Suprapubic skin (tissue), 4 donors: Measurements from ENCODE around the gene SLC1A7. TPM values are rescaled to one million over a fixed set of nuclear protein-coding genes. Genes with fewer than 3 reads are reported as not detected.

ENCODE experiments used
- DNase-seq, 2 donors: peaks; one replicate each; pipeline ENCODE4 v3.0.0-alpha.2; 2019; ENCODE audit warnings: low spot score in 2 of 2
- H3K27ac ChIP-seq: fragments of 200-600 bp; sonication (generic); one replicate; pipeline ENCODE4 v1.5.1; 2019
- H3K27me3 ChIP-seq: fragments of 200-600 bp; sonication (generic); one replicate; pipeline ENCODE4 v1.5.1; 2019
- H3K36me3 ChIP-seq: fragments of 200-600 bp; sonication (generic); one replicate; pipeline ENCODE4 v1.5.1; 2019
- H3K4me1 ChIP-seq: fragments of 200-600 bp; sonication (generic); one replicate; pipeline ENCODE4 v1.5.1; 2019
- H3K4me3 ChIP-seq: fragments of 200-600 bp; sonication (generic); one replicate; pipeline ENCODE4 v1.5.1; 2019; ENCODE audit warnings: mild to moderate bottlenecking
- H3K9me3 ChIP-seq: fragments of 200-600 bp; sonication (generic); one replicate; pipeline ENCODE4 v1.5.1; 2019
- EP300 ChIP-seq: sonication (generic); formaldehyde crosslinking; IDR thresholded peaks from one replicate; pipeline ENCODE4 v1.6.1; 2017; ENCODE audit warnings: antibody characterized with exemption
- POLR2A ChIP-seq, 2 donors: fragments of 450-650 bp; IDR thresholded peaks; one replicate each; pipeline ENCODE4 v1.6.1; 2017; ENCODE audit warnings: antibody characterized with exemption in 2 of 2, mild to moderate bottlenecking in 2 of 2, moderate library complexity in 2 of 2
- POLR2AphosphoS5 ChIP-seq, 3 donors: sonication (generic); formaldehyde crosslinking; IDR thresholded peaks; one replicate each; pipeline ENCODE4 v1.6.1; 2017; ENCODE audit warnings: antibody characterized with exemption in 3 of 3
- WGBS: methylation state at CpG from one replicate; pipeline ENCODE4 v1.1.5; 2018; 5-methylcytosine and 5-hydroxymethylcytosine counted together
- total RNA-seq, 4 donors: library from RNA; depleted of rRNA; stranded (reverse); fragments of >200 nt; gene quantifications; one replicate each; pipeline ENCODE4 v1.1.0, GENCODE V29; 2016
- TF ChIP-seq, protein P1 (sequence below), 2 donors: fragments of 200-600 bp in 1 of 2; fragments of 450-650 bp in 1 of 2; sonication (generic) in 1 of 2; IDR thresholded peaks; one replicate each; pipeline ENCODE4 v1.5.1; 2016 to 2019; ENCODE audit warnings: antibody characterized with exemption in 2 of 2, mild to moderate bottlenecking in 1 of 2, moderate library complexity in 1 of 2

SLC1A7 gene
- total RNA-seq, 4 donors from 2014 or later: not detected

DNA sequence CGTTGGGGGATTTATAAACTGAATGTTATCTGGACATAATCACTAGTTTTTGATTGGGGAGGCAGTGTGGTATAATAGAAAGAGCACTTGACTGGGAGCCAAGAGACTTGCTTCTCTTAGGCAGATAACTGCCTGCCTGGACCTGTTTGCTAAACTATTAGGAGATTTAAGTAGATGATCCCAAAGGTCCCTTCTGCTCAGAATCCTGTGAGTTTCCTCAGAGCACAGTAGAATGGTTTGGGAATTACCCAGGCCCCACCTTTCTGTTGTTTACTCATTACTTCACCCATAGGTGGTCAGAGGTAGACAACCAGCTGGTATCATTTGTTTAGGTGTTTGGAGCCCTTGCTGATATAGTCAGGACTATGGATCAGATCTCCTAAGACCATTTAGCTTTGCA is 90.8 kb downstream of the SLC1A7 start:
- DNase-seq: no peak
- WGBS: 28% methylated on average over 1 of the region's 1 CpG
- H3K4me3 ChIP-seq: no peak overlapping the region
- H3K27ac ChIP-seq: no peak overlapping the region
- H3K36me3 ChIP-seq: peaks cover 14% of the 10 kb centered on the region
- no peak for TF ChIP-seq POLR2A (IDR thresholded peaks at IDR 0.05)
- TF ChIP-seq, protein P1, sequence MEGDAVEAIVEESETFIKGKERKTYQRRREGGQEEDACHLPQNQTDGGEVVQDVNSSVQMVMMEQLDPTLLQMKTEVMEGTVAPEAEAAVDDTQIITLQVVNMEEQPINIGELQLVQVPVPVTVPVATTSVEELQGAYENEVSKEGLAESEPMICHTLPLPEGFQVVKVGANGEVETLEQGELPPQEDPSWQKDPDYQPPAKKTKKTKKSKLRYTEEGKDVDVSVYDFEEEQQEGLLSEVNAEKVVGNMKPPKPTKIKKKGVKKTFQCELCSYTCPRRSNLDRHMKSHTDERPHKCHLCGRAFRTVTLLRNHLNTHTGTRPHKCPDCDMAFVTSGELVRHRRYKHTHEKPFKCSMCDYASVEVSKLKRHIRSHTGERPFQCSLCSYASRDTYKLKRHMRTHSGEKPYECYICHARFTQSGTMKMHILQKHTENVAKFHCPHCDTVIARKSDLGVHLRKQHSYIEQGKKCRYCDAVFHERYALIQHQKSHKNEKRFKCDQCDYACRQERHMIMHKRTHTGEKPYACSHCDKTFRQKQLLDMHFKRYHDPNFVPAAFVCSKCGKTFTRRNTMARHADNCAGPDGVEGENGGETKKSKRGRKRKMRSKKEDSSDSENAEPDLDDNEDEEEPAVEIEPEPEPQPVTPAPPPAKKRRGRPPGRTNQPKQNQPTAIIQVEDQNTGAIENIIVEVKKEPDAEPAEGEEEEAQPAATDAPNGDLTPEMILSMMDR (IDR thresholded peaks at IDR 0.05): no peak
- no peak for TF ChIP-seq EP300
- TF ChIP-seq POLR2AphosphoS5 (IDR thresholded peaks at IDR 0.05): no peak
- peaks cover 23% of the 10 kb centered on the region for H3K4me1 ChIP-seq
- no peaks in the 10 kb centered on the region for H3K27me3 ChIP-seq
- no peaks in the 10 kb centered on the region for H3K9me3 ChIP-seq

DNA sequence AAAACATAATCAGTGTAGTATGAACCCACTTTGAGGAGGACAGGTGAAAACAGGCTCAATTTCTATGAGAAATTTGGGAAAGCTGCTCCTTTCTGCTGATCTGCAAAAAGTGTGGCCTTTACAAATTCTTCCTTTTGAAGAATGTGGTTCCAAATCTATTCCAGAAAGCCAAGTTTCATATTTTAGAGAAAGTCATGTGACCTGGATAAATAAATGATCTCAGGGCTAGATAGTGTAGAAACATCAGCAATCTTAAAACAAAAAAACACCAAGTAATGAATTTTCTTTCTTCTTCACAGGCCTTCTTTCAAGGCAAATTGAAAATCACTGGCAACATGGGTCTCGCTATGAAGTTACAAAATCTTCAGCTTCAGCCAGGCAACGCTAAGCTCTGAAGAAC is 92.1 kb downstream of the SLC1A7 start:
- Histone ChIP-seq H3K27me3 (no peaks in the 10 kb centered on the region), H3K4me3 (no peak overlapping the region), H3K36me3 (peaks cover 14% of the 10 kb centered on the region), H3K9me3 (no peaks in the 10 kb centered on the region), H3K4me1 (peaks cover 25% of the 10 kb centered on the region), H3K27ac (no peak overlapping the region)
- DNase-seq: no peak
- TF ChIP-seq POLR2AphosphoS5 (IDR thresholded peaks at IDR 0.05): no peak
- no peak for TF ChIP-seq POLR2A (IDR thresholded peaks at IDR 0.05)
- TF ChIP-seq EP300: no peak
- 77% methylated on average over 2 of the region's 2 CpGs for WGBS

- Histone ChIP-seq H3K27me3 (no peaks in the 10 kb centered on the region), H3K27ac (no peak overlapping the region), H3K4me1 (peaks cover 25% of the 10 kb centered on the region), H3K4me3 (no peak overlapping the region), H3K9me3 (no peaks in the 10 kb centered on the region), H3K36me3 (peaks cover 14% of the 10 kb centered on the region)
- DNase-seq: no peak
- no peak for TF ChIP-seq POLR2AphosphoS5 (IDR thresholded peaks at IDR 0.05)
- no peak for TF ChIP-seq POLR2A (IDR thresholded peaks at IDR 0.05)
- TF ChIP-seq, protein P1 (IDR thresholded peaks at IDR 0.05): no peak
- no peak for TF ChIP-seq EP300
- WGBS: 90% methylated on average over 3 of the region's 3 CpGs
Measured at GRCh38 chr1:53049574-53049967, 92.9 kb downstream of the SLC1A7 start.

DNA sequence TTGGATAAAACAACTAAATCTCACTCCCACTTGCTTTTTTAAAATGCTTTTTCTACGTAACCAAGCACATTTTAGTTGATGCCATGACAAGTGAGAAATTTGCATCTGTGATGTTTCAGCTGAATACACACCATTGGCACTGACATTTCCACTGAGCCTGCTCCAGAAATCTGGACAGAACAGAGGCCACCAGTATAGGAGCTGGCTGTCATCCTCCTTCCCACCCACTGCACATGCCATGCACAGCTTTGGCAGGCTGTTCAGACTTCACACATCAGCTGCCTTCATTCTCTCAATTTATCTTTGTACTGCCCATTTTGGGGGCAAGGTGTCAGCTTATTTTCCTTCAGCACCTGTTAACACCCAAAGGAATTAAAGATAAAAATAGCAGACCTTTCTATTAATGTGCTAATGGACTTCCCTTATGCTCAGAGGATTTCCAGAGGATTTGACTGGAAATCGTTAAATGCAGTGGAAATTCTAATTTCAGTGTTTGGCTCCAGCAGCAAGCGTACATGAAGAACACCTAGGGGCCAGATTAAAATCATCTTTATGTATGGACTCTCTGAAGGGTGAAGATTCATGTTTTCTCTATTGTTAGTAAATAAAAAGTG is 93.4 kb downstream of the SLC1A7 start:
- no peak overlapping the region for H3K27ac ChIP-seq
- 79% methylated on average over 3 of the region's 3 CpGs for WGBS

DNA sequence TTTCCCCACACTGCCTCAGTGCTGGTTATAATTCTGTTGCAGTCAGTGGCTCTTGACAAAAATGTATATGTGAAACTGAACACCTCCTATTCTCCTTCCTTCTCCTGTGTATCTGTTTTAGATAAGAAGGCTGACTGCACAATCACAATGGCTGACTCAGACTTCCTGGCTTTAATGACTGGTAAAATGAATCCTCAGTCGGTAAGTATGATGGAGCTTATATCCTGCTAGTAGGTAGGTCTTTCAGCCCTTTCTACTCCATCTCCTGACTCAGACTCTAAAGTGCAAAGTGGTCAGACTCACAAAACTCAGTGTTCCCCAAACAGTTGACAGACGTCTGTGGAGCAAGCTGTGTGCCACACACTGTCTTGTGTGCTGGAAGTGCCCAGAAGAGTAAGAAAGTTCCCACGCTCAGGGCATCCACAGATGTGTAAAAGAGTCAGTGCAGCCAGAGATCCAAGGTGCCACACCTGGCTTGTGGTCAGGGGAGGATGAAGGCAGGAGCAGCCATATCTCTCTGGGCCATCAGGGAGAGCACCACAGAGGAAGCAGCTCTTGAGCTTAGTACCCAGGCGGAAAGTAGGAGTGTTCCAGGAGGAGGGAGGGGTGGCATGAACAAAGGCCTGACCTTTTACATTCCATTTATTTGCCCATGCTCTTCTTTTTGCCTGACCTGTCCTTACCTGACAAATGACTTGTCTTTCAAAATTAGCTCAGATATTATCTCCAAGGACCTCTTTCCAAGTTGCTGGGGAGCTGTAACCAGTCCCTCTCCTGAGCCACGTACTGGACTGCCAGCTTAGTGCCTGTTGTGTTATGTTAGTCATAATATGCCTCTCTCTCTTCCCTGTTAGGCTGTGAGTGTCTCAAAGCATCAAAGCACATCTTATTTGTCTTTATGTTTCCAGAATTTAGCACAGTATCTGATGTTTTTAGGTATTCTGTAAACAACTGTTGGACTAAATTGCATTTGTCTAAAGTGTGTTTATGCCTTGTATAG is 94.4 kb downstream of the SLC1A7 start:
- 68% methylated on average over 5 of the region's 5 CpGs for WGBS
- no peak overlapping the region for H3K4me3 ChIP-seq
- H3K4me1 ChIP-seq: peaks cover 25% of the 10 kb centered on the region
- H3K27ac ChIP-seq: no peak overlapping the region
- DNase-seq: no peak
- H3K9me3 ChIP-seq: no peaks in the 10 kb centered on the region
- H3K27me3 ChIP-seq: no peaks in the 10 kb centered on the region
- TF ChIP-seq POLR2A (IDR thresholded peaks at IDR 0.05) (no peak), POLR2AphosphoS5 (IDR thresholded peaks at IDR 0.05) (no peak), EP300 (no peak)
- TF ChIP-seq, protein P1 (IDR thresholded peaks at IDR 0.05): no peak
- peaks cover 14% of the 10 kb centered on the region for H3K36me3 ChIP-seq

More for the DNA sequence above, 93.4 kb downstream of the SLC1A7 start:
- no peak overlapping the region for H3K4me3 ChIP-seq
- H3K4me1 ChIP-seq: peaks cover 25% of the 10 kb centered on the region
- TF ChIP-seq POLR2A (IDR thresholded peaks at IDR 0.05): no peak
- no peak for TF ChIP-seq POLR2AphosphoS5 (IDR thresholded peaks at IDR 0.05)
- TF ChIP-seq EP300: no peak
- TF ChIP-seq, protein P1 (IDR thresholded peaks at IDR 0.05): no peak
- no peaks in the 10 kb centered on the region for H3K27me3 ChIP-seq
- no peaks in the 10 kb centered on the region for H3K9me3 ChIP-seq
- peaks cover 14% of the 10 kb centered on the region for H3K36me3 ChIP-seq
- DNase-seq: no peak
